Measurements from ENCODE around the gene TPRN.

- TF ChIP-seq CEBPB (IDR thresholded peaks at IDR 0.05; ENCODE audit: low read depth) (no peak), MAX (IDR thresholded peaks at IDR 0.05) (no peak)
Measured at GRCh38 chr9:137180491-137180890, 20.1 kb downstream of the TPRN start.
